Left ventricle myocardium superior (tissue), 1 donor: ENCODE data around the gene CHADL. TPM values are rescaled to one million over a fixed set of nuclear protein-coding genes. Genes with fewer than 3 reads are reported as not detected.
"Not testable (repeated sequence)": the region's sequence is repeated elsewhere in the genome, so short reads cannot be mapped to it uniquely, and the experiment has no call there.

Experiments
- ATAC-seq: fragments of 200-7000 bp; cut with Tn5 transposase; one replicate; pipeline ENCODE4 v1.9.1; 2020; ENCODE audit warnings: mild to moderate bottlenecking, moderate library complexity
- DNase-seq: peaks from one replicate; pipeline ENCODE4 v3.0.0-alpha.2; 2020
- intact Hi-C: fragments of 100-400 bp; cut with micrococcal nuclease; formaldehyde crosslinking; loops from one replicate; pipeline ENCODE4 v1.11.0; 2022
- microRNA-seq: library from miRNA; unstranded; fragments of <30 nt; microRNA quantifications from one replicate; pipeline ENCODE4 v1.2.0, GENCODE V29; 2020; ENCODE audit warnings: borderline number of aligned reads
- total RNA-seq: library from RNA; stranded (reverse); fragmentation: NEBNext Ultra II Directional; extraction: Animal tissue kit (Norgen Biotek cat#: 25700); gene quantifications from one replicate; pipeline ENCODE4 v1.2.1, GENCODE V29; 2021
- donor health status: DM: no; HTN: yes; CAD: no; lungs with severe emphysema.

CHADL gene
- total RNA-seq, 1 donor from 2014 or later: 25.4 TPM

- intact Hi-C loops: no loop called here
- ATAC-seq: no peak
- no peak for DNase-seq
Observed at GRCh38 chr22:41204066-41204465, 36.7 kb downstream of the CHADL start.

GRCh38 chr22:41203118-41203517 lies 37.6 kb downstream of the CHADL start:
- intact Hi-C loops: no loop called here
- DNase-seq: no peak
- no peak for ATAC-seq

- no peak for DNase-seq
- ATAC-seq: no peak
Observed at GRCh38 chr22:41201141-41201540, 39.6 kb downstream of the CHADL start.

GRCh38 chr22:41198027-41198580 lies 42.6 kb downstream of the CHADL start:
- DNase-seq: peak; percentile 62
- ATAC-seq: peak; percentile 64
- intact Hi-C loops: no loop called here

More at GRCh38 chr22:41201141-41201540, 39.6 kb downstream of the CHADL start:
- intact Hi-C loops: no loop called here

- intact Hi-C loops: no loop called here
- DNase-seq (peak; percentile 91), ATAC-seq (peak; percentile 96)
Observed at GRCh38 chr22:41197038-41197972, 43.4 kb downstream of the CHADL start.

- intact Hi-C loops: no loop called here
- no peak for ATAC-seq
- no peak for DNase-seq
Observed at GRCh38 chr22:41193829-41194228, 46.9 kb downstream of the CHADL start.

GRCh38 chr22:41191467-41191866 lies 49.3 kb downstream of the CHADL start:
- ATAC-seq: no peak
- intact Hi-C loops: no loop called here
- no peak for DNase-seq

GRCh38 chr22:41184679-41185078 lies 56.1 kb downstream of the CHADL start:
- intact Hi-C loops: no loop called here
- no peak for ATAC-seq

GRCh38 chr22:41181349-41182241 lies 59.1 kb downstream of the CHADL start:
- ATAC-seq (no peak), DNase-seq (no peak)
- intact Hi-C loops: no loop called here

More at GRCh38 chr22:41184679-41185078, 56.1 kb downstream of the CHADL start:
- DNase-seq: no peak

- no peak for DNase-seq
- no peak for ATAC-seq
- intact Hi-C loops: no loop called here
Observed at GRCh38 chr22:41180926-41181325, 59.8 kb downstream of the CHADL start.

GRCh38 chr22:41180362-41180761 lies 60.4 kb downstream of the CHADL start:
- DNase-seq, intact Hi-C loops, ATAC-seq: not testable (repeated sequence)

Small RNAs within 50 kb of the gene (microRNA-seq; reads per million reads assigned to microRNA genes)
- not detected for gene MIR6889

Other genes starting within 250 kb of the CHADL start
- gene EP300, start 148.3 kb downstream of the CHADL start, total RNA-seq: 30.5 TPM
- 18.2 TPM for gene L3MBTL2, start 35.6 kb downstream of the CHADL start, total RNA-seq
- 46.2 TPM for gene RANGAP1, start 45.3 kb upstream of the CHADL start, total RNA-seq
- 47.6 TPM for gene ZC3H7B, start 60.6 kb upstream of the CHADL start, total RNA-seq
- 25.4 TPM for gene TEF, start 141.0 kb upstream of the CHADL start, total RNA-seq
- 71.8 TPM for gene TOB2, start 205.9 kb upstream of the CHADL start, total RNA-seq
- gene PHF5A, start 227.8 kb upstream of the CHADL start, total RNA-seq: 20.2 TPM
- 887 TPM for gene ACO2, start 228.2 kb upstream of the CHADL start, total RNA-seq